GM12875 (cell line): ENCODE results near the gene MAST4.

Source experiments
- H3K4me3 ChIP-seq: one replicate; pipeline ENCODE4 v1.5.1; 2011; ENCODE audit warnings: low read depth, low read length, control low read depth
- CTCF ChIP-seq: IDR thresholded peaks from 2 replicates; pipeline ENCODE4 v1.5.1; 2011; ENCODE audit warnings: low read depth, mild to moderate bottlenecking, control low read depth, inconsistent platforms, low read length, moderate library complexity, borderline replicate concordance; ENCODE audit not compliant: insufficient read depth

MAST4 gene

GRCh38 chr5:67031057-67031443 lies 434.9 kb downstream of the MAST4 start:
- no peak overlapping the region for H3K4me3 ChIP-seq
- TF ChIP-seq CTCF, result no peak

GRCh38 chr5:67031692-67032091 lies 435.5 kb downstream of the MAST4 start:
- no peak overlapping the region for H3K4me3 ChIP-seq
- TF ChIP-seq CTCF, result no peak

GRCh38 chr5:67032921-67033664 lies 436.9 kb downstream of the MAST4 start:
- no peak for TF ChIP-seq CTCF
- no peak overlapping the region for H3K4me3 ChIP-seq

- no peak for TF ChIP-seq CTCF
- no peak overlapping the region for H3K4me3 ChIP-seq
Measured at GRCh38 chr5:67033880-67034651, 437.9 kb downstream of the MAST4 start.

- no peak for TF ChIP-seq CTCF
Measured at GRCh38 chr5:67035098-67035740, 439.0 kb downstream of the MAST4 start.

GRCh38 chr5:67037171-67037570 lies 441.0 kb downstream of the MAST4 start:
- H3K4me3 ChIP-seq, result no peak overlapping the region
- no peak for TF ChIP-seq CTCF

More at GRCh38 chr5:67035098-67035740, 439.0 kb downstream of the MAST4 start:
- no peak overlapping the region for H3K4me3 ChIP-seq
